Measurements from ENCODE around the gene ACTG2.

GRCh38 chr2:73952499-73953446 lies 60.0 kb downstream of the ACTG2 start:
- TF ChIP-seq CTCF (conservative IDR thresholded peaks at IDR 0.05): no peak
- no peak for TF ChIP-seq ZFX (IDR thresholded peaks at IDR 0.05)

All from C4-2B (cell line).